ENCODE data around the gene PTPN3. TPM values are rescaled to one million over a fixed set of nuclear protein-coding genes. Genes with fewer than 3 reads are reported as not detected.

PTPN3 gene
- total and polyA plus RNA-seq, 4 donors: 6.3 to 30.3 (median 23.5) TPM

- Histone ChIP-seq H3K9me3 (ENCODE audit: control insufficient read depth in 4 of 4, low read length in 3 of 4) (no peaks in the 10 kb centered on the region), H3K4me1 (ENCODE audit: control insufficient read depth in 4 of 4, insufficient read depth in 4 of 4, low read length in 3 of 4) (peaks cover 0 to 4% (median 0%) of the 10 kb centered on the region in 4 donors), H3K27ac (ENCODE audit: low read depth in 1 of 2, low read length in 2 of 2) (no peak overlapping the region), H3K4me3 (ENCODE audit: low read depth in 1 of 3, low read length in 3 of 3) (no peak overlapping the region), H3K27me3 (ENCODE audit: control insufficient read depth in 4 of 4, insufficient read depth in 4 of 4, low read length in 3 of 4) (no peaks in the 10 kb centered on the region), H3K9ac (ENCODE audit: low read depth in 1 of 2, low read length in 2 of 2) (no peak overlapping the region), H3K36me3 (ENCODE audit: control insufficient read depth in 4 of 4, insufficient read depth in 3 of 4, low read depth in 1 of 4, low read length in 3 of 4) (no peaks in the 10 kb centered on the region)
- TF ChIP-seq RAD21 (IDR thresholded peaks at IDR 0.05): no peak
- TF ChIP-seq, protein P1, sequence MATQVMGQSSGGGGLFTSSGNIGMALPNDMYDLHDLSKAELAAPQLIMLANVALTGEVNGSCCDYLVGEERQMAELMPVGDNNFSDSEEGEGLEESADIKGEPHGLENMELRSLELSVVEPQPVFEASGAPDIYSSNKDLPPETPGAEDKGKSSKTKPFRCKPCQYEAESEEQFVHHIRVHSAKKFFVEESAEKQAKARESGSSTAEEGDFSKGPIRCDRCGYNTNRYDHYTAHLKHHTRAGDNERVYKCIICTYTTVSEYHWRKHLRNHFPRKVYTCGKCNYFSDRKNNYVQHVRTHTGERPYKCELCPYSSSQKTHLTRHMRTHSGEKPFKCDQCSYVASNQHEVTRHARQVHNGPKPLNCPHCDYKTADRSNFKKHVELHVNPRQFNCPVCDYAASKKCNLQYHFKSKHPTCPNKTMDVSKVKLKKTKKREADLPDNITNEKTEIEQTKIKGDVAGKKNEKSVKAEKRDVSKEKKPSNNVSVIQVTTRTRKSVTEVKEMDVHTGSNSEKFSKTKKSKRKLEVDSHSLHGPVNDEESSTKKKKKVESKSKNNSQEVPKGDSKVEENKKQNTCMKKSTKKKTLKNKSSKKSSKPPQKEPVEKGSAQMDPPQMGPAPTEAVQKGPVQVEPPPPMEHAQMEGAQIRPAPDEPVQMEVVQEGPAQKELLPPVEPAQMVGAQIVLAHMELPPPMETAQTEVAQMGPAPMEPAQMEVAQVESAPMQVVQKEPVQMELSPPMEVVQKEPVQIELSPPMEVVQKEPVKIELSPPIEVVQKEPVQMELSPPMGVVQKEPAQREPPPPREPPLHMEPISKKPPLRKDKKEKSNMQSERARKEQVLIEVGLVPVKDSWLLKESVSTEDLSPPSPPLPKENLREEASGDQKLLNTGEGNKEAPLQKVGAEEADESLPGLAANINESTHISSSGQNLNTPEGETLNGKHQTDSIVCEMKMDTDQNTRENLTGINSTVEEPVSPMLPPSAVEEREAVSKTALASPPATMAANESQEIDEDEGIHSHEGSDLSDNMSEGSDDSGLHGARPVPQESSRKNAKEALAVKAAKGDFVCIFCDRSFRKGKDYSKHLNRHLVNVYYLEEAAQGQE (IDR thresholded peaks at IDR 0.05): no peak
- no peak for TF ChIP-seq SP1 (IDR thresholded peaks at IDR 0.05)
- no peak for TF ChIP-seq HNF4A (conservative IDR thresholded peaks at IDR 0.05)
- TF ChIP-seq, protein P2, sequence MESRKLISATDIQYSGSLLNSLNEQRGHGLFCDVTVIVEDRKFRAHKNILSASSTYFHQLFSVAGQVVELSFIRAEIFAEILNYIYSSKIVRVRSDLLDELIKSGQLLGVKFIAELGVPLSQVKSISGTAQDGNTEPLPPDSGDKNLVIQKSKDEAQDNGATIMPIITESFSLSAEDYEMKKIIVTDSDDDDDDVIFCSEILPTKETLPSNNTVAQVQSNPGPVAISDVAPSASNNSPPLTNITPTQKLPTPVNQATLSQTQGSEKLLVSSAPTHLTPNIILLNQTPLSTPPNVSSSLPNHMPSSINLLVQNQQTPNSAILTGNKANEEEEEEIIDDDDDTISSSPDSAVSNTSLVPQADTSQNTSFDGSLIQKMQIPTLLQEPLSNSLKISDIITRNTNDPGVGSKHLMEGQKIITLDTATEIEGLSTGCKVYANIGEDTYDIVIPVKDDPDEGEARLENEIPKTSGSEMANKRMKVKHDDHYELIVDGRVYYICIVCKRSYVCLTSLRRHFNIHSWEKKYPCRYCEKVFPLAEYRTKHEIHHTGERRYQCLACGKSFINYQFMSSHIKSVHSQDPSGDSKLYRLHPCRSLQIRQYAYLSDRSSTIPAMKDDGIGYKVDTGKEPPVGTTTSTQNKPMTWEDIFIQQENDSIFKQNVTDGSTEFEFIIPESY (IDR thresholded peaks at IDR 0.05): no peak
- TF ChIP-seq GABPA (IDR thresholded peaks at IDR 0.05 in 1 of 2, conservative IDR thresholded peaks at IDR 0.05 in 1 of 2): no peak
- TF ChIP-seq JUND (IDR thresholded peaks at IDR 0.05): no peak
- TF ChIP-seq, protein P3, sequence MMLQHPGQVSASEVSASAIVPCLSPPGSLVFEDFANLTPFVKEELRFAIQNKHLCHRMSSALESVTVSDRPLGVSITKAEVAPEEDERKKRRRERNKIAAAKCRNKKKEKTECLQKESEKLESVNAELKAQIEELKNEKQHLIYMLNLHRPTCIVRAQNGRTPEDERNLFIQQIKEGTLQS (IDR thresholded peaks at IDR 0.05): no peak
- no peak for TF ChIP-seq HNF4G (IDR thresholded peaks at IDR 0.05)
- no peak for TF ChIP-seq RXRA (IDR thresholded peaks at IDR 0.05)
- no peak for TF ChIP-seq YY1 (IDR thresholded peaks at IDR 0.05)
- TF ChIP-seq FOXA1 (IDR thresholded peaks at IDR 0.05): no peak
- no peak for TF ChIP-seq EGR1 (IDR thresholded peaks at IDR 0.05; ENCODE audit: low read depth in 2 of 2)
- TF ChIP-seq MAX (IDR thresholded peaks at IDR 0.05): no peak
- TF ChIP-seq TAF1 (conservative IDR thresholded peaks at IDR 0.05): no peak
- no peak for TF ChIP-seq NR2F2 (IDR thresholded peaks at IDR 0.05)
- TF ChIP-seq, protein P4, sequence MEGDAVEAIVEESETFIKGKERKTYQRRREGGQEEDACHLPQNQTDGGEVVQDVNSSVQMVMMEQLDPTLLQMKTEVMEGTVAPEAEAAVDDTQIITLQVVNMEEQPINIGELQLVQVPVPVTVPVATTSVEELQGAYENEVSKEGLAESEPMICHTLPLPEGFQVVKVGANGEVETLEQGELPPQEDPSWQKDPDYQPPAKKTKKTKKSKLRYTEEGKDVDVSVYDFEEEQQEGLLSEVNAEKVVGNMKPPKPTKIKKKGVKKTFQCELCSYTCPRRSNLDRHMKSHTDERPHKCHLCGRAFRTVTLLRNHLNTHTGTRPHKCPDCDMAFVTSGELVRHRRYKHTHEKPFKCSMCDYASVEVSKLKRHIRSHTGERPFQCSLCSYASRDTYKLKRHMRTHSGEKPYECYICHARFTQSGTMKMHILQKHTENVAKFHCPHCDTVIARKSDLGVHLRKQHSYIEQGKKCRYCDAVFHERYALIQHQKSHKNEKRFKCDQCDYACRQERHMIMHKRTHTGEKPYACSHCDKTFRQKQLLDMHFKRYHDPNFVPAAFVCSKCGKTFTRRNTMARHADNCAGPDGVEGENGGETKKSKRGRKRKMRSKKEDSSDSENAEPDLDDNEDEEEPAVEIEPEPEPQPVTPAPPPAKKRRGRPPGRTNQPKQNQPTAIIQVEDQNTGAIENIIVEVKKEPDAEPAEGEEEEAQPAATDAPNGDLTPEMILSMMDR (IDR thresholded peaks at IDR 0.05; ENCODE audit: low read depth, low read length, missing input control): no peak
- WGBS: 71% methylated on average over 2 of the region's 2 CpGs
- DNase-seq (ENCODE audit: low spot score): no peak
These were observed 162.2 kb downstream of the PTPN3 start for GRCh38 chr9:109335929-109336328.
